Midbrain (tissue), 1 donor: ENCODE results near the gene ERVH48-1.
"Not testable (repeated sequence)": the region's sequence is repeated elsewhere in the genome, so short reads cannot be mapped to it uniquely, and the experiment has no call there.

Experiments used
- DNase-seq: peaks from one replicate; lab custom pipeline; 2025; lab: John Stamatoyannopoulos, UW

Gene ERVH48-1

GRCh38 chr21:42939582-42940413 lies 14.4 kb upstream of the ERVH48-1 start:
- peak; percentile 66 for DNase-seq

- DNase-seq: not testable (repeated sequence)
Observed at GRCh38 chr21:42938606-42938995, 13.2 kb upstream of the ERVH48-1 start.

GRCh38 chr21:42937960-42938605 lies 12.7 kb upstream of the ERVH48-1 start:
- DNase-seq: no peak

GRCh38 chr21:42937034-42937940 lies 11.9 kb upstream of the ERVH48-1 start:
- not testable (repeated sequence) for DNase-seq

GRCh38 chr21:42936360-42936759 lies 10.9 kb upstream of the ERVH48-1 start:
- not testable (repeated sequence) for DNase-seq

- DNase-seq: not testable (repeated sequence)
Observed at GRCh38 chr21:42933973-42934372, 8.5 kb upstream of the ERVH48-1 start.

- not testable (repeated sequence) for DNase-seq
Observed at GRCh38 chr21:42933137-42933970, 7.9 kb upstream of the ERVH48-1 start.

GRCh38 chr21:42932378-42933136 lies 7.1 kb upstream of the ERVH48-1 start:
- not testable (repeated sequence) for DNase-seq

GRCh38 chr21:42931560-42932235 lies 6.3 kb upstream of the ERVH48-1 start:
- DNase-seq: no peak

GRCh38 chr21:42929969-42930368 lies 4.5 kb upstream of the ERVH48-1 start:
- DNase-seq: no peak

- DNase-seq: peak; percentile 52
Observed at GRCh38 chr21:42927474-42928200, 2.2 kb upstream of the ERVH48-1 start.

- no peak for DNase-seq
Observed at GRCh38 chr21:42924433-42924751, 1.0 kb downstream of the ERVH48-1 start.

- DNase-seq: peak; percentile 80
Observed at GRCh38 chr21:42923553-42924432, 1.6 kb downstream of the ERVH48-1 start.

GRCh38 chr21:42922918-42923317 lies 2.5 kb downstream of the ERVH48-1 start:
- no peak for DNase-seq

GRCh38 chr21:42921927-42922326 lies 3.5 kb downstream of the ERVH48-1 start:
- no peak for DNase-seq

- no peak for DNase-seq
Observed at GRCh38 chr21:42918291-42918690, 7.1 kb downstream of the ERVH48-1 start.

- DNase-seq: no peak
Observed at GRCh38 chr21:42913476-42913875, 12.0 kb downstream of the ERVH48-1 start.

GRCh38 chr21:42911920-42912319 lies 13.5 kb downstream of the ERVH48-1 start:
- DNase-seq: not testable (repeated sequence)
